Stimulated activated CD4-positive, alpha-beta T cell treated with anti-CD3 and anti-CD28 coated beads, Interleukin-4, amount 100 ng/mL, for 24 hours (primary cell): ENCODE measurements around the gene EXOC3.
"Not testable (repeated sequence)": the region's sequence is repeated elsewhere in the genome, so short reads cannot be mapped to it uniquely, and the experiment has no call there.

ENCODE experiments used
- DNase-seq: peaks from one replicate; pipeline ENCODE4 v3.0.0-alpha.2; 2020

EXOC3 gene

DNA sequence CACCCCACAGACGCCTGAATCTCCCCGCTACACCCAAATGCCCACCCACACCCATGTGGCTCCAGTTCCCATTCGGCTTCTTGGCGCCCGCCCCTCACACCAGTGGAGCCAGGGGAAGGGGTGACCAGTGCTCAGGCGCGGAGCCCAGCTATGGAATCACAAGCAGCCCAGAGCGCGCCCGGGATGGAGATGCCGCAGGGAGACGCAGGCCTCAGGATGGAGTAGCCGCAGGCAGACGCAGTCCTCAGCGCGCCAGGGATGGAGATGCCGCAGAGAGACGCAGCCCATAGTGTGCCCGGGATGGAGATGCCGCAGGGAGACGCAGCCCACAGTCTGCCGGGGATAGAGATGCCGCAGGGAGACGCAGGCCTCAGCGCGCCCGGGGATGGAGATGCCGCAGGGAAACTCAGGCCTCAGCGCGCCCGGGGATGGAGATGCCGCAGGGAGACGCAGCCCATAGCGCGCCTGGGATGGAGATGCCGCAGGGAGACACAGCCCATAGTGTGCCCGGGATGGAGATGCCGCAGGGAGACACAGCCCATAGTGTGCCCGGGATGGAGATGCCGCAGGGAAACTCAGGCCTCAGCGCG is 65.1 kb downstream of the EXOC3 start:
- not testable (repeated sequence) for DNase-seq

DNA sequence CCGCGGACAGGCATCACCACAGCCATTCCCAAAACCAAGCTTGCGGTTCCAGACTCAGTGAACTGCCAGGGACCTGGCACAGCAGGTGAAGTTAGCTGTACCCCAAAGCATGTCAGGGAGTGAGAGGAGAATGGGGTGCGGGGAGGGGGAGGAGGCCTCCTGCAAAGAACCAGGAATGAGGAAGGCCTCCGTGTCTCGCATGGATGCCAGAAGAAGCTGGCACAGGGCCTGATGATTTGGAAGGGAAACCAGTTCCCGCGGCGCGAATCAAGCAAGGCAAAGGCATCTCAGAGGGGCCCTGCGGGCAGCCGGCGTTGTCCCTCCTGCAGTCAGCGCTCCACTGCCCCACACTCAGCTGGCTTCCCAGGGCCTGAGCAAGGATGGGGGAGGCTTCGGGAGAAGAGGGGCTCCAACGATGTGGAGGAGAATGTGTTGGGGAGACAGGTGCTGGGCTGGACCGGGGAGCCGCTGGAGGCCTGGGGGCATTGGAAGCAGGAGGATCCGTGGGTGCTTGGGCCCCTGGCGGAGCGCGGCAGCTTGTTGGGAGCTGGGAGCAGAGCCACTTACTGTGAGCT is 66.7 kb downstream of the EXOC3 start:
- DNase-seq, result no peak

- DNase-seq, result no peak
These were observed 67.5 kb downstream of the EXOC3 start for GRCh38 chr5:510521-510920.

DNA sequence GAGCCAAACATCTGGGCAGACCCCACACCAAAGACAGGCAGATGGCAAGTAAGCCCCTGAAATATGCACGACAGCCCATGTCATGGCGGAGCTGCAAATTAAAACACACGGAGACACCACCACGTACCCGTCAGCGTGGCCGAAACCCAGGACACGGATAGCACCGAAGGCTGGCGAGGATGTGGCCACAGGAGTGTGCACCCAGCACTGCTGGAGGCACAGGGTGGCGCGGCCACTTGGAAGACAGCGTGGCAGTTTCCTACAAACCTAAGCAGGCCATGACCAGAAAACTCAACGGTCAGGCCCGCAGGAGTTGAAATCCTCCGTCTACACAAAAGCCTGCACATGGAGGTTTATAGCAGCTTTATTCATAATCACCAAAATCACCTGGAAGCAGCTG is 68.5 kb downstream of the EXOC3 start:
- no peak for DNase-seq

DNA sequence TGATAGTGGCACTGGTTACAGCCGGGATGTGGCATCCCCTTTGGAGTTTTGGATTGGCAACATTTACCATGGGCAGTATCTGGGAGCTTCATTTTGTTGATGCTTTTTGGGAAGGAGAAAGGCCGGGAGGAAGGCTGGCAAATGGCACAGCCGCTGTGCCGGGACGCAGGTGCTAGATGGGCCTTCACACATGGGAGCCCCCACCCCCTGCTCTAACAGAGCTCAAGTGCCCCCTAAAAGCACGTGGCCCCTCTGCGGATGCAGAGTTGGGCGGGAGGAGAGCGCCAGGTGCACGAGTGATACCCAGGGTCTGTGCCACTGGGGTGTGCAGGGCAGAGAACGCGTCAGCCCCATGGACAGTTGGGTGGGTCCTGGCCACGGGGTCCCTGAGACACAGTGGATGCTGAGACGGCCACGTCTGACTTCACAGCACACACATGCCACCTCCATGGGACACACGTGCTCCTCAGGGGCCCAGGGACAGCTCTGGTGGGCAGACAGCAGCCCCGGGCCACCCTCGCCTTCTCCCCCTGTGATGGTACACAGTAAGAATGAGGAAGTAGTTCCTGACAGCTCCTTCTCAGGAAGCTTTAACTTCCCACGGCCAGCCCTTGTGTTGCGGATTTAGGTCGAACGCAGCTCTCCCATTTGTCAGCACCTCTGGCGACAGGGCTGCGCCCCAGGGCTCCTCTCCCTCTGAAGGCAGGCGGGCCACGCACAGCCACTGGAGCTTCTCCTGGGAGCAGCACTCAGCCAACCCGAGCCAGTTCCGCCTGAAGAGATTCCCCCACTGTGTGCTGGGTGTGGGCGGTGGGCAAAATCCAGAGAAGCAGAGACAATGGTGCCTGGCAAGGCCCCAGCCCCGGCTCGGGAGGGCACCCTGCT is 70.5 kb downstream of the EXOC3 start:
- DNase-seq, result no peak

DNA sequence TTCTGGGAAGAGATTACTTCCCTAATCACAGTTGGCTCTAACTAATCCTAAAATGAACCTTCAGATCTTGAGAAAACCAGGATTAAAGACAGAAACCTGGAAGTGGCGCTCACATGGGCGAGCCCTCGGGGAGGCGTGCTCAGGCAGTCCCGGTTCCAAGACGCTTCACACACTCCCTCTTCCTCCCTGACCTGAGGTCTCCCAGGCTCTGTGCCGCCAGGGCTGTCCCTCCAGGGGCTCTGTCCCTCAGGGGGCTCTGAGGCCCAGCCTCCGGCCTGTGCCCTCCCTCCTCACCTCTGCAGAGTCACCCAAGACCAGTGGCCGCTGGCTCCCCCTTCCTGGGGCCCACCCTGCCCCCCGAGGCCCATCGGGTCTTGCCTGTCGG is 71.1 kb downstream of the EXOC3 start:
- no peak for DNase-seq

DNA sequence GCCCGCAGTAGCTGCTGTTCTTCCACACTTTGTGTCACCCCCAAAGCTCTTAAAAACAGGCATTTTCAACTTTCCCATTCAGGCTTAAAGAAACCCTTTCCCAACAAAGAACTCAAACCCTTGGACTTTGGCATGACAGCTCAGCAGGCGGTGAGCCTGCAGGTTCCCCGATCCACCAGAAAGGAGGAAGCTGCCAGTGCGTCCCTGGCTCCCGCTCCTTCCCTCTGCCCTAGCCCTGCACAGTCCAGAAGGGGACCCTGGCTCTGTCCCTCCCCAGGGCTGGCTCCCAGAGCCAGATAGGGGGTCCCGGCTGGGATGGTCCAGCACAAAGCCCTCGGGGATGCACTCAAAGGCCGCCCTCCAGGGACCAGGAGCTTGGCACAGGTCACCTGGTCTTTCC is 71.7 kb downstream of the EXOC3 start:
- no peak for DNase-seq

DNA sequence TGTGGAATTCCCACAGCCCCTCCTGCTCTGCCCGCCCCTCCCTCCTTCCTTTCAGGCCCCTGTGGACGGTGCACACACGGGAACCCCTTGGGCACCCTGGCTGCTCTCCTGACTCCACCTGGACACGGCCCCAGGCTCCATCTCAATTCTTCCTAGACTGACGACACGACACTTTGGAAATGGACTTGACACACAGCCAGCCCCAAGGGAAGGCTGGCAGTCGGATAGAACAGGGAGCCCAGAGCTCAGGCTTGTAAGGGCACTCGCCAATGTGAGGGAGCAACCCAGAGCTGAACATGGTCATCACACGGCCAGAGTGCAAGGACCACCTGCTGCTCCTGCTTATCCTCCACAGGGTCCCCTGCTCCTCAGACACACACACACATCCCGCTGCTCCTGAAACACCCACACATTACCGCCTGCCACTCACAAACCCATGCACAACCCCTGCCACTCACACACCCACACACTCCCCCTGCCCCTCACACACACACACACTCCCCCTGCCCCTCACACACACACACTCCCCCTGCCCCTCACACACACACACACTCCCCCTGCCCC is 72.4 kb downstream of the EXOC3 start:
- DNase-seq, result no peak

DNA sequence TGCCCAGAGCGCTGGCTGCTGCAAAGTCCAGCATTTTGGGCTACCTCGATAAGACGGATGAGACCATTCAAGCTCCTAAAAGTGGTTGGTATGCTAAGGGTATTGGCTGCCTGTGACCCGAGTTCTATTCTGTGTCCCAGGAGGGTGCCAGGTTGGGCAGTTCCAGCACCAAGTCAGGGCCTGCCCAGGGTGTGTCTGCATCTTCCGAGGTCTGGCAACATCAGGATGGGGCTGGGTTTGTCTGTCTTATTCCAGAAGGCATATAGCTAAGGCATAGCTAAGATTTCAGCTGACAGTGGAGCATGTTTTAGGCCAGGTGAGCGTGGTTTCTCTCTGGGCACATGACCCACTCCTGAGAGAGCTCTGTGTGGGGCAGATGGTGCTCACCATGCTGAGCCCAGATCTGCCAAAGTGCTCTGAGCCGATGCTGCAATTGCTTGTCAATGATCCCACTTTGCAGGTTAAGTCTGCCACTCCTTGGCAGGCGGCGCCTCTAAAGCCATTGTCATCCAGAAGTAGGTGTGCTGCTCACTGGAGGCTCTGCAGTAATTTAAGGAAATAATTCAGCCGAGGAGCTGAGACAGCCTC is 73.5 kb downstream of the EXOC3 start:
- no peak for DNase-seq
